HK-2 (cell line): ENCODE measurements around the gene STIM1.
A peak's percentile ranks its signal among the peaks of the same experiment; 100 is the strongest.
"Not testable (repeated sequence)": the region's sequence is repeated elsewhere in the genome, so short reads cannot be mapped to it uniquely, and the experiment has no call there.

Experiments
- DNase-seq: peaks from one replicate; pipeline ENCODE4 v3.0.0-alpha.2; 2018; ENCODE audit not compliant: unreplicated experiment

STIM1 gene

DNA sequence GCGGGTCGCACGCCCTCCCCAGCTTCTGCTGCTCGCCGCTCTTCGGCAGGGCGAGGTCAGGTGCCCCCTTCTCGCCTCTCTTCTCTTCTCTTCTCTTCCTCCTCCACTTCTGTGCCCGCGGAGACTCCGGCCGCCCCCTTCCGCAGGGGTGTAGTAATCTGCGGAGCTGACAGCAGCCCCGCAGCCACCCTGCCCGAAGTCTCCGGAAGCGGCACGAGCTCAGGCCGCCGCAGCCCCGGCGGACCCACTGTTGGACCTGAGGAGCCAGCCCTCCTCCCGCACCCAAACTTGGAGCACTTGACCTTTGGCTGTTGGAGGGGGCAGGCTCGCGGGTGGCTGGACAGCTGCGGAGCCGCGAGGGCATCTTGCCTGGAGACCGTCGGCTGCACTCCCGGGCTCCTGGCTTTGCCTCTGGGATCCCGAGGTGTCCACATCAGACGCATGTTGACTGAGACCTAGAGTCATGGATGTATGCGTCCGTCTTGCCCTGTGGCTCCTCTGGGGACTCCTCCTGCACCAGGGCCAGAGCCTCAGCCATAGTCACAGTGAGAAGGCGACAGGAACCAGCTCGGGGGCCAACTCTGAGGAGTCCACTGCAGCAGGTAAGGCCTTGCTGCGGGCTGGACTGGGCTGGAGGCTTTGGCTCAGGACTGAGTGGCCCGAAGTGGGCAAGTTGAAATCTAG lies 486 bp downstream of the STIM1 start:
- DNase-seq: peak; percentile 67

- DNase-seq: no peak
Observed at GRCh38 chr11:3856856-3857553, 1.5 kb downstream of the STIM1 start.

DNA sequence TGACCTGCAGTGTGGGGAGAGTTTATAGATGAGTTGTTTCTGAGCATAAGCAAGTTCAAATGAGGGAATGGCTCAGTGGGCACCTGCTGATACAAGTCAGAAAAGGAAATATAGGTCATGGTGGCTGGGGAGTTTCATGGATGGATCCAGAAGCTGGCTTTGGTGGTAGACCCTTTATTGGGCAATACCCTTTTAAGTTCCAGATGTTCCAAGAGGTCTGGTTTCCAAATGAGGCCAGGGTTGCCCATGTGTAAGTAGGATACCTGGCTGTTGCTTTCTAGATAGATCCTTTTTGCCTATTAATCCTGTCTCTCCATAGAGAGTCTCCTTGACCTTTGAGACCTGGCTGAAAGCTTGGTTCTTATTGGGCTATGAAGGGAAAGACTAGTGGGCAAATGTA lies 2.2 kb downstream of the STIM1 start:
- no peak for DNase-seq

DNA sequence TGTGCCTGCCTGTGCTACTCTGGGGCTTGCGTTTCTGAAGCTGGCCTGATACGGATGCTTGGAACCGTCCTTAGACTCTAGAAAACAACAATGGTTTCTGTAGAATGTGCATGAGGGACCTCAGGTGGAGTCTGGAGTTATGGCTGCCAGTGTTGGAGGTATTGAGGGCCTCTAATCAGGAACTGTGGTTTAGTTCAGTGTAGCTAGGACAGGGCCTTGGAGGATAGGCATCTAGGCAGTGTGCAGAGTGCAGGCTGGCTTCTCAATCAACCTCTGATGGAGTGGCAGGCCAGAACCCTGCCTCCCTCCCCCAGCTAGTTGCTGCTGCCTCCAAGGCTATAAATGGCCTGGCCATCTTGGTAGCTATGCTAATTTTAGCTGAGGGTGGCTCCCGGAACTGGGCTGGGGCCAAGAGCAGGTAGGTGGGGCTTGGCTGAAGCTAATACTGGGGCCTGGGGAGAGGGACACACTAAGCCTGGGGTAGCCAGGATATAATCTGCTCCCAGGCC lies 4.0 kb downstream of the STIM1 start:
- no peak for DNase-seq

DNA sequence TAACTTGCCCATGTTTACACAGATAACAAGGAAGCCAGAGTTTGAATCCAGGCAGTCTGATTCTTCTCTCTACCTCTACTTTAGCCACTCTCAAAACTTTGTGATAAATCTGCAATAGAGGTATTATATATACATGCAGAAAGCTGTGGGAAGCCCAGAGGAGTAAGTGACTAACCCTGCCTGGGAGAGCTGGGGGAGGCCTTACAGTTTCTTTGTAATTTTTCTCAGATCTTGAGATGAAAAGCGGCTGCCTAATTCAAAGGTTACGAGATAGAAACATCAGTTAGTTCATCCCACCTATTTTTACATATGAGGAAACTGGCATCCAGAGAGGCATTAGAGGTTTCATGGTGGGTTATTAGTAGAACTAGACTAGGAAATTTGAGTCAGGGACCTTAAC lies 4.9 kb downstream of the STIM1 start:
- DNase-seq: no peak

- DNase-seq: not testable (repeated sequence)
Observed at GRCh38 chr11:3860898-3861393, 5.5 kb downstream of the STIM1 start.

- DNase-seq: no peak
Observed at GRCh38 chr11:3861683-3862082, 6.2 kb downstream of the STIM1 start.

DNA sequence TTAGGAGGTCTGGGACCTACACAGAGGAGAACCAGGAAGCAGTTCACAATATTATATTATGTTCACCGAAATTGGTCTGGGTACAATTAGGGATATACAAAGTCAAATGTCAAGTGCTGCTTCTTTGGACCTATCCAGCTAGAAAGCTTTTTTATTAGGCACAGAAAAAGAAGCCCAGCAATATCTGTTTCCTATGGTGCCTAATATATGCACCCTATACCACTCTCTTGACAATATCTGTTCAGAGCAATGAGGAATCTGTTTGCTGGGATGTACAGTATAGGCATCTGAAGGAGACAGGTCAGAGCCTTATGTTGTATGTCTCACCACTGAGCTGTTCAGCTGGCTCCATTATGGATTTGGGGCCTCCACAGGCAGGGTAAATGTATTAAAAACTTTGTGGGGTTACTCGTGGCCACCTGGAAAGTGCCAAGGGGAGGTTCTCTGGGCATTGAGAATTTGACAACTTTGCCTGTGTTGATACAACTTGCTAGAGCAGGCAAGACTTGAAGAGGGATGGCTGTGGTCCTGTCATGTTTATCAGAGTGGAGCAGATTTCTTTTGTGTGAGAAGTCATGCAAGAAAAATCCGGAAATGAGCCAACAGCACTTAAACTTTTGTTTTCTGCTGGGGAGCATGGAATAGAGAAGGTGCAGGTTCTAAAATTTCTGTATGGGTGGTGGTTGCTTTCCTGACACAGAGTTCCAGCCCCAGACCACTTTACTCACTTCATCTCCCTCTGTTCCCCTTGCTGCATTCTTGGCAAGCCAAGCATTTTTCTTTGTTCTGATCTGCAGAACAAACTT lies 10.1 kb downstream of the STIM1 start:
- no peak for DNase-seq

- DNase-seq: no peak
Observed at GRCh38 chr11:3866206-3866605, 10.7 kb downstream of the STIM1 start.

DNA sequence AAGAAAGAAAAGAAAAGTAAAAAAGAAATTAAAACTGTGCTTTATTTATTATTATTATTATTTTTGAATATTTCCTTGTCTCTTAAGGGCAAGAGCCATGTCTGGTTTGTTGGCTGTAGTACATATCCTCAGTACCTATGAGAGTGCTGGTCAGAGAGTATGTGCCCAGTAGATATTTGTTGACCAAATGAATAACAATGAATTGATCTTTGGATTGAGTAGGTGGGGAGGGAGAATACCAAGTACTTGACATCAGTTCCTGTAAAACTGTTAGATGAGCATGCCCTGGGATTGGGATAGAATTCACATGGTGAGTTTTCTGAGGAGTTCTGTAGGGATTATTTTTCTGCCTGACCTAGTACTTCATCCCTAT lies 11.4 kb downstream of the STIM1 start:
- no peak for DNase-seq

DNA sequence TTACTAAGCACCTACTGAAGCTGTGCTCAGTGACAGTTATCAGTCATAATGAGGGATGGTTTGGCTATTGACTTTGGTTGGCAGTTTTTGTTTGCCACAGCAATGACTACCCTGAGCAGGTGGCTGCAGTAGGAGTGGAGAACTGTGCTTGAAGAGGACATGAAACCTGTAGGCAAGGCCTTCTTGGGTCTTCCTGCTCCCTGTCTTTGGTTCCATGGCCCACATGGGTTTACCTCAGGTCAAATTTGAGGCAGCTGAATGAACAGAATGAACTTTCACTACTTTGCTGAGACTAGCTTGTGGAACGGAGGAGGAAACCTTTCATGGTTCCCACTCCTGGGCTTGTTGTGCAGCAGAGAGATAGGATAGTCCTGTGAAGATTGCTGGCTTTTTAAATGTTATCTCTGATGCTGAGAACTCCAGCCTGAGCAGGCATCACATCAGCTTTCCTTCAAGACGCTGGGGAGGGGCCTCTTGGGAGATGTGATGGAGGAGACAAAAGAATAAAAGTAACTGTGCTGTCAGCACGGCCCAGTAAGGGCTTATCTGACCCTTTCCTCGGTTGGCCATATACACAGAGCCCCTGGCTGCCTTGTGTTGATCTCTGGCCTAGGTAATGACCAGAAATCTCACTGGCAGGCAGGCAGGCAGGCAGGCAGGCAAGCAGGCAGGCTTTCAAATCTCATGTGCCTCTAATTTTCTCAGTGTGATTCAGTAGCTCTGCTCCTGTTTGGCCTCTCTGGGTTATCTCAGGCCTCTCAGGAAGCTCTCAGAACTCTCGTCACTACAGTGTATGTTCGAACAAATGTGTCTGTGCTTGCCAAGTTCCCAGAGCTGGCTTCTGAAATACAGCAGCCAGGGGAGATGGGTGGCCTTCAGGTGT lies 12.0 kb downstream of the STIM1 start:
- DNase-seq: no peak

- no peak for DNase-seq
Observed at GRCh38 chr11:3873712-3874349, 18.4 kb downstream of the STIM1 start.

DNA sequence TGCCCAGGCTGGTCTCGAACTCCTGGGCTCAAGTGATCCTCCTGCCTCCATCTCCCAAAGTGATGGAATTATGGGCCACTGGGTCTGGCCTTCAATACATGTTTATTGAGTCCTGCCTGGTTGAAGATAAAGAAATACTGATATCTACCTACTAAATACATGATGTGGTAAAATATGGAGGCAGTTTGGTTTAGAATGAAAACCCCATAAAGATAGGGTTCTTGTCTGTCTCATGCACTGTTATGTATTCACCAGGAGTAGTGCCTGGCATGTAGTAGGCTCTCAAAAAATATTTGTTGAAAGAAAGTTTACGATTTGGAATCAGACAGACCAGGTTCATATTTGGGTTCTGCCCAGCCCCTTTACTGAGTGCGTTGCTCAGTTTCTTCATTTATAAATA lies 21.1 kb downstream of the STIM1 start:
- no peak for DNase-seq

- DNase-seq: no peak
Observed at GRCh38 chr11:3877364-3878257, 22.1 kb downstream of the STIM1 start.

- no peak for DNase-seq
Observed at GRCh38 chr11:3878258-3878584, 22.8 kb downstream of the STIM1 start.

DNA sequence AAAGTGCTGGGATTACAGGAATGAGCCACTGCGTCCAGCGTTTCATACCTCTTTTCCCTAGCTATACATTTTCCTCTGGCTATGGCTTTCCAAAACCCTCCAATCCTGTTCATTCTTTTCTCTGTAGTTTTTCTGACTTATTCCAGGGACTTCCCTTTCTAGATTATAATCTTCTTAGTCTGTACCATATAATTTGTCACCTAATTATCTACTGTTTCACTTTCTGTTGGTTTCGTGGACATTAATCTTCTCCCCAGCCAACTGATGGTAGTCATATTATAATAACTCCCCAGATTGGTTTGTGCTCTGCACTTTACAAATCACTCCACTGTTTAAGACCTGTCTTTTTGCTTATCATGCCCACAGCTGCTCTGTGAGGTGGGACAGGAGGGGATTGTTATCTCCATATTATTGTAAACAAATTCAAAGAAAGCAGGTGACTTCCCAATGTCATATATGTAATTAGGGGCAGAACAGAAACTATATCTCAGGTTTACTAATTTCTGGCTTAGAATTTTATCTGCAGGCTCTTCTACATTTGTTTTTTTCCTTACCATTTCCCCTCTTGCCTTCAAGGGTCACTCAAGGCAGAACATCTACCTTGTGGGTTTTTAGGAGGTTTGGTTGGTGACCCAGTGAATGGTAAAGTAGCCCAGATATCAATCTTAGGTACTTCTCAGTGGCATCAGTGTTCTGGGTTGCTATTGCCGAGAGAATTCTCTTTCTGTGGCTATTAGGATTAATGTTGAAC lies 23.9 kb downstream of the STIM1 start:
- no peak for DNase-seq

- DNase-seq: no peak
Observed at GRCh38 chr11:3879967-3880542, 24.6 kb downstream of the STIM1 start.

- DNase-seq: peak; percentile 32
Observed at GRCh38 chr11:3880724-3881123, 25.3 kb downstream of the STIM1 start.

DNA sequence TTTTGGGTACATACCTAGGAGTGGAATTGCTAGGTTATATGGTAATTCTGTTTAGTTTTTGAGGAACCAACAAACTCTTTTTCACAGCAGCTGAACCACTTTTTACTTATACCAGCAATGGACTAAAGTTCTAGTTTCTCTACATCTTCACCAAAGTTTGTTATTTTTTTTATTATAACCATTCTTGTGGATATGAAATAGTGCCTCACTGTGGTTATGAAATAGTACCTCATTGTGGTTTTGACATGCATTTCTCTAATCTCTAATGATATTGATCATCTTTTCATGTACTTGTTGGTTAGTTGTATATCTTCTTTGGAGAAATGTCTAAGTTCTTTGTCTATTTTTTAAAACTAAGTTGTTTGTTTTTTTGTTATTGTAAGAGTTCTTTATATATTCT lies 27.2 kb downstream of the STIM1 start:
- DNase-seq: no peak
